Measurements from ENCODE around the gene CEMP1.

CEMP1 gene

DNA sequence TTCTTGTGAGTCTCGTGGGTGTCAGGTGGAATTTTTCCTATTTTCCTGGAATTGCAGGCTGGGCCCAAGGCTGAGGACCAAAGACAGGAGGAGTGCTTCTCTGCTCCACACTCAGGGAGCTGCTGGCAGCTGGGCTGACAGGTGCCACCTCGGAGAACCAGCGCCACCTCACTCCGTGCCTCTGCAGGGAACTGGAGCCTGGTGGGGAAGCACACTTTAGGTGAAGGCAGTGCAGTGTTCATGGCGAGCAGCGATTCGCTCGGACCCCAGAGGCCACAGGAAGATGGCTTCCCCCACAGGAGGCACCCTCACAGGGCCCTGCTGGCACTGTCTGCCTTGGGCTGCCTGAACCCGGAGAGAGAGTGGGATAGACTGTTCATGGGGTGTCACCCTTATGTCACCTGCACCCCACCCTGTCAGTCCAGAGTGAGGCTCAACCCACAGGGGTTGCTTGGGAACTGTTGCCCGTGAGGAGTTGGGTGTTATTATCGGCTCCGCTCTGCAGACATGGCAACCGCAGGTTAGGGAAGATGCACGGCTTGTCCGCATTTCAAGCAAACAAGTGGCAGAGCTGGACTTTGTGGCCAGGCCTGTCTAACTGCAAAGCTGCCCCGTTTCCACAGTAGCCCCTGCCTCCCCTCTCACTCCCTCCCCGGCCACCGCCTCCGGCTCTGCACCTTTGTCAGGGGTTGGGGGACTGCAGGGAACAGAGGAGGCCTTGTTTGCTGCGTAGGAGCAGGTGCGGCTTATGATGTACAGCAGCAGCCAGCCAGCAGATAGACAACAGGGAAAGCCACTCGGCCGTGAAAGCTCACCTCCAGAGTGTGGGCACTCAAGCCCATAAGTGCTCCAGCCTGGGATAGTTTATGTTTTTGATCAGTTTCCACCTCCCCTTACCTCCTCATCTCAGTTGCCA lies 40.8 kb downstream of the CEMP1 start:
- Histone ChIP-seq H3K4me2 (ENCODE audit: low read length) (no peak overlapping the region), H3K9me3 (ENCODE audit: control insufficient read depth, insufficient read depth, low read length) (no peaks in the 10 kb centered on the region), H4K20me1 (ENCODE audit: control insufficient read depth, insufficient read depth, low read depth, low read length) (0 out of 2 replicates have a peak, but pooled peaks cover 3% of the 10 kb centered on the region), H3K36me3 (ENCODE audit: control insufficient read depth, low read length) (peaks cover 11% of the 10 kb centered on the region), H3K27me3 (ENCODE audit: control insufficient read depth, low read length) (no peaks in the 10 kb centered on the region), H3K27ac (ENCODE audit: low read depth, low read length) (no peak overlapping the region), H3K4me3 (ENCODE audit: low read length) (no peak overlapping the region), H3K9me2 (replicated peaks; ENCODE audit: control insufficient read depth, low read length) (no peaks in the 10 kb centered on the region), H3F3A (ENCODE audit: control insufficient read depth, insufficient read depth) (no peaks in the 10 kb centered on the region), H3K79me2 (ENCODE audit: control insufficient read depth, low read length) (peaks cover 47% of the 10 kb centered on the region), H3K4me1 (ENCODE audit: control insufficient read depth, low read length) (peaks cover 14% of the 10 kb centered on the region)
- TF ChIP-seq, protein P1, sequence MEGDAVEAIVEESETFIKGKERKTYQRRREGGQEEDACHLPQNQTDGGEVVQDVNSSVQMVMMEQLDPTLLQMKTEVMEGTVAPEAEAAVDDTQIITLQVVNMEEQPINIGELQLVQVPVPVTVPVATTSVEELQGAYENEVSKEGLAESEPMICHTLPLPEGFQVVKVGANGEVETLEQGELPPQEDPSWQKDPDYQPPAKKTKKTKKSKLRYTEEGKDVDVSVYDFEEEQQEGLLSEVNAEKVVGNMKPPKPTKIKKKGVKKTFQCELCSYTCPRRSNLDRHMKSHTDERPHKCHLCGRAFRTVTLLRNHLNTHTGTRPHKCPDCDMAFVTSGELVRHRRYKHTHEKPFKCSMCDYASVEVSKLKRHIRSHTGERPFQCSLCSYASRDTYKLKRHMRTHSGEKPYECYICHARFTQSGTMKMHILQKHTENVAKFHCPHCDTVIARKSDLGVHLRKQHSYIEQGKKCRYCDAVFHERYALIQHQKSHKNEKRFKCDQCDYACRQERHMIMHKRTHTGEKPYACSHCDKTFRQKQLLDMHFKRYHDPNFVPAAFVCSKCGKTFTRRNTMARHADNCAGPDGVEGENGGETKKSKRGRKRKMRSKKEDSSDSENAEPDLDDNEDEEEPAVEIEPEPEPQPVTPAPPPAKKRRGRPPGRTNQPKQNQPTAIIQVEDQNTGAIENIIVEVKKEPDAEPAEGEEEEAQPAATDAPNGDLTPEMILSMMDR (IDR thresholded peaks at IDR 0.05; ENCODE audit: low read depth, low read length, poor library complexity, severe bottlenecking) = no peak
- TF ChIP-seq EZH2phosphoT487 (IDR thresholded peaks at IDR 0.05; ENCODE audit: borderline replicate concordance, low read length) = no peak

DNA sequence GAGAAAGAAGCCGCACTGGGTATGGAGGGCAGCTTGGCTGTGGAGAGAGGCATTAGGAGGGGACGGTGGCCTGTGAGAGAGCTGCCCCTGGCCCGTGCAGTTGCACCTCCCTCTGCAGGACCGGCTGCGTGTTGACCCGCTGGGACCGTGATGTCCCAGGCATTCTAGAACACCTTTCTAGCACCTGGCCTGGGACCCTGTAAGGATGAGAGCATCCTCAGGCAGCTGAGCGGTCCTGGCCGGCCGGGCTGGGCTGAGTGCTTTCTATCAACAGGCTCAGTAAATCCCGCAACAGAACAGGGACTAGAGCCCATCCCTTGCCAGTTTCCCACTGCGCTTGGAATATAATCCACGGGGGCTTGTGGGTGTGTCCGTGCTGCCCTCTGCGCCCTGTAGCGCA lies 41.6 kb downstream of the CEMP1 start:
- Histone ChIP-seq H3K36me3 (ENCODE audit: control insufficient read depth, low read length) (peaks cover 13% of the 10 kb centered on the region), H4K20me1 (ENCODE audit: control insufficient read depth, insufficient read depth, low read depth, low read length) (0 out of 2 replicates have a peak, but pooled peaks cover 6% of the 10 kb centered on the region), H3K9me3 (ENCODE audit: control insufficient read depth, insufficient read depth, low read length) (no peaks in the 10 kb centered on the region), H3K9me2 (replicated peaks; ENCODE audit: control insufficient read depth, low read length) (no peaks in the 10 kb centered on the region), H3K27ac (ENCODE audit: low read depth, low read length) (no peak overlapping the region), H3K4me1 (ENCODE audit: control insufficient read depth, low read length) (peaks cover 14% of the 10 kb centered on the region), H3K4me3 (ENCODE audit: low read length) (no peak overlapping the region), H3K27me3 (ENCODE audit: control insufficient read depth, low read length) (no peaks in the 10 kb centered on the region), H3K79me2 (ENCODE audit: control insufficient read depth, low read length) (peaks cover 51% of the 10 kb centered on the region), H3K4me2 (ENCODE audit: low read length) (no peak overlapping the region), H3F3A (ENCODE audit: control insufficient read depth, insufficient read depth) (no peaks in the 10 kb centered on the region)
- TF ChIP-seq, protein P1 (IDR thresholded peaks at IDR 0.05; ENCODE audit: low read depth, low read length, poor library complexity, severe bottlenecking) = no peak
- no peak for TF ChIP-seq EZH2phosphoT487 (IDR thresholded peaks at IDR 0.05; ENCODE audit: borderline replicate concordance, low read length)

DNA sequence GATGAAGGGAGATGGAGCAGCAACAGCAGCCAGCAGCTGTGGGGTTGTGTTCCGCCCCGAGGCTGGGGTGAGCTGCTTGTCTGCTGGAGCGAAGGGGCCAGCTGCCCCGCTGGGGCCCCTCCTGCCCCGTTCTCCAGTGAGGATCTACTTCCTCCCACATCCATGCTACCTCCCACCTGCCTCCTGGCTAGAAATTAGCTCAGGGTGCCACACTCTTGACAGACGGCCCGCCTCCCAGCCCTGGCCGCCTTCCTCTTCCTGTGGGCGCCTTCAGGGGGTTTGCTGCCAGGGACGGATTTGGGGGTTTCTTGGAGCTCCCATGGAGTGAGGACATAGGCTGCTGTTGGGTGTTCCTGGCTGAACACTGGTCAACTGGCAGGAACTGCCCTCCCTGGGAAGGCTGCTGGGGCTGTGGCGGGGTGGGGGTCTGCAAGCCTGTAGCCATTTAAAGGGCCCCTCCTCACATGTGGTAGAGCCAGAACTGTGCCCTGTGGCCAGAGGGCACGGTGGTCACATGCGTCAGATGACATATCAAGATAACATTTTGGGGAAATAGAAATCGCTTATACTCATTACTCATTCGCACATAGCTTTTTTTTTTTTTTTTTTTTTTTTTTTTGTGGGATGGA lies 43.2 kb downstream of the CEMP1 start:
- TF ChIP-seq EZH2phosphoT487 (IDR thresholded peaks at IDR 0.05; ENCODE audit: borderline replicate concordance, low read length) = no peak
- Histone ChIP-seq H3K36me3 (ENCODE audit: control insufficient read depth, low read length) (peaks cover 13% of the 10 kb centered on the region), H3K9me2 (replicated peaks; ENCODE audit: control insufficient read depth, low read length) (no peaks in the 10 kb centered on the region), H3K4me2 (ENCODE audit: low read length) (peak overlapping the region; percentile 40; the same call in 1 of the 2 replicates), H3F3A (ENCODE audit: control insufficient read depth, insufficient read depth) (no peaks in the 10 kb centered on the region), H3K4me1 (ENCODE audit: control insufficient read depth, low read length) (peaks cover 14% of the 10 kb centered on the region), H3K79me2 (ENCODE audit: control insufficient read depth, low read length) (peaks cover 51% of the 10 kb centered on the region), H3K9me3 (ENCODE audit: control insufficient read depth, insufficient read depth, low read length) (no peaks in the 10 kb centered on the region), H3K4me3 (ENCODE audit: low read length) (no peak overlapping the region), H3K27me3 (ENCODE audit: control insufficient read depth, low read length) (no peaks in the 10 kb centered on the region), H4K20me1 (ENCODE audit: control insufficient read depth, insufficient read depth, low read depth, low read length) (0 out of 2 replicates have a peak, but pooled peaks cover 6% of the 10 kb centered on the region), H3K27ac (ENCODE audit: low read depth, low read length) (no peak overlapping the region)

DNA sequence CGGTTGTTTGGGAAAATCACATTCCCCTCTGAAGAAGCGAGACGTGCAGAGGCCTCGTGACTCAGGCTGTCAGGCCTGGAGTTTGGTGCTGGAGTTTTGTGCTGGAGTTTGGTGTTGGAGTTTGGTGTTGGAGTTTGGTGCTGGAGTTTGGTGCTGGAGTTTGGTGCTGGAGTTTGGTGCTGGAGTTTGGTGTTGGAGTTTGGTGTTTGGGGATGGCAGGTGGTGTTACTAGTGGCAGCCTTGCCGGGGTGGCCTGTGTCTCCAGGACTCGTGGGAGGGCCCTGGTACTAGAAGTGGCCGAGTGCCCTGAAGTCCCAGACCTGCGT lies 43.7 kb downstream of the CEMP1 start:
- H3K27ac ChIP-seq (ENCODE audit: low read depth, low read length) = no peak overlapping the region
- H4K20me1 ChIP-seq (ENCODE audit: control insufficient read depth, insufficient read depth, low read depth, low read length) = 0 out of 2 replicates have a peak, but pooled peaks cover 6% of the 10 kb centered on the region
- no peak overlapping the region for H3K4me3 ChIP-seq (ENCODE audit: low read length)
- H3K4me2 ChIP-seq (ENCODE audit: low read length) = peak overlapping the region; percentile 40
- no peaks in the 10 kb centered on the region for H3K27me3 ChIP-seq (ENCODE audit: control insufficient read depth, low read length)
- H3K9me3 ChIP-seq (ENCODE audit: control insufficient read depth, insufficient read depth, low read length) = no peaks in the 10 kb centered on the region
- peaks cover 13% of the 10 kb centered on the region for H3K36me3 ChIP-seq (ENCODE audit: control insufficient read depth, low read length)
- H3K4me1 ChIP-seq (ENCODE audit: control insufficient read depth, low read length) = peaks cover 14% of the 10 kb centered on the region
- TF ChIP-seq, protein P1 (IDR thresholded peaks at IDR 0.05; ENCODE audit: low read depth, low read length, poor library complexity, severe bottlenecking) = no peak
- no peak for TF ChIP-seq EZH2phosphoT487 (IDR thresholded peaks at IDR 0.05; ENCODE audit: borderline replicate concordance, low read length)
- no peaks in the 10 kb centered on the region for H3F3A ChIP-seq (ENCODE audit: control insufficient read depth, insufficient read depth)
- H3K9me2 ChIP-seq (replicated peaks; ENCODE audit: control insufficient read depth, low read length) = no peaks in the 10 kb centered on the region
- H3K79me2 ChIP-seq (ENCODE audit: control insufficient read depth, low read length) = peaks cover 51% of the 10 kb centered on the region
